HEK293T (cell line): ENCODE results near the gene RPS21.

Experiments
- ARNT ChIP-seq: fragments of 450-650 bp; IDR thresholded peaks from 2 replicates; pipeline ENCODE4 v1.6.1; 2017; ENCODE audit warnings: mild to moderate bottlenecking
- BHLHE40 ChIP-seq: fragments of 450-650 bp; IDR thresholded peaks from 2 replicates; pipeline ENCODE4 v1.6.1; 2016; ENCODE audit warnings: mild to moderate bottlenecking, moderate library complexity, borderline replicate concordance
- ELF4 ChIP-seq: fragments of 450-650 bp; IDR thresholded peaks from 2 replicates; pipeline ENCODE4 v1.6.1; 2017; ENCODE audit warnings: antibody characterized with exemption
- FOXA1 ChIP-seq: fragments of 450-650 bp; IDR thresholded peaks from 2 replicates; pipeline ENCODE4 v1.6.1; 2016; ENCODE audit warnings: mild to moderate bottlenecking
- FOXK2 ChIP-seq: fragments of 450-650 bp; IDR thresholded peaks from 2 replicates; pipeline ENCODE4 v1.6.1; 2016; ENCODE audit warnings: mild to moderate bottlenecking
- L3MBTL2 ChIP-seq: fragments of 450-650 bp; conservative IDR thresholded peaks from 2 replicates; pipeline ENCODE4 v1.6.1; 2016; ENCODE audit warnings: mild to moderate bottlenecking
- SUZ12 ChIP-seq: fragments of 450-650 bp; IDR thresholded peaks from 2 replicates; pipeline ENCODE4 v1.6.1; 2016; ENCODE audit warnings: mild to moderate bottlenecking
- TARDBP ChIP-seq: fragments of 450-650 bp; IDR thresholded peaks from 2 replicates; pipeline ENCODE4 v1.6.1; 2016
- ZNF384 ChIP-seq: fragments of 450-650 bp; IDR thresholded peaks from 2 replicates; pipeline ENCODE4 v1.6.1; 2016
- TF ChIP-seq, protein P1 (sequence below): fragments of 450-650 bp; IDR thresholded peaks from 2 replicates; pipeline ENCODE4 v1.6.1; 2016

DNA sequence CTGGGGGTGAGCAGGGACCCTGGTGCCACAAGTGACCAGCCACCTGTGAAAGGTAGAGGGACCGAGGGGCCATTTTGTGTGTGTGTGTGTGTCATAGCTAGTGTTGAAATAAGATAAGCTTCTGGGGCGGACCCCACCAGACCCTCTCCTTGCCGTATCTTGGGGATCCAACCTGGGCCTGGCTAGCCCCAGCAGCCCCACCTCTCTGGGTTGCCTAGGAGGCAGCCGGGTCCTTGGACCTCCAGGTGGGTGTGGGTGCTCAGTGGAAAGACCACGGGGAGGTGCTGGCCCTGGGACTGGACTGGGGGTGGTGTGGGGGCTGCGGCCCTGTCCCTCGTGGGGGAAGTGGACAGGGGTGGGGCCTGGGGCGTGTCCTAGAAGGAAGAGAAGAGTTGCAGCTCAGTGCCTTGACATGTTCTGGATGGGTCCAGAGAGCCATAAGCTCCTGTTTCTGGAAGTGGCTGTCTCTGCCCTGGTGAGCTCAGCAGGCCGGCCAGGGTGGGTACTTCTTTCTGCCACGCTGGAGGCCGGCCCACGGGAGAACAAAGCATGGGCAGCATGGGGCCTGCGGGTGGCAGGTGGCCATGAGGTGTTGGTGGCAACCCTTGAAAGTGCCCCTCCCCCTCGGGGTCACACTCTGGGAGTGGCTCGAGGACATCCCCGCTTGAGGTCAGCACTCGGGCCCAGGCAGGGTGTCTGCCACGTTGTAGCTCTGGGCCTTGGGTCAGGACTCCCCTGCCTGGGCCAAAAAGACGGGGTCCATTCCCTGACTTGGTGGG, 32.0 kb downstream of the RPS21 start:
- TF ChIP-seq FOXA1, result no peak
- no peak for TF ChIP-seq SUZ12
- TF ChIP-seq BHLHE40, result no peak
- no peak for TF ChIP-seq L3MBTL2
- TF ChIP-seq ZNF384, result no peak
- TF ChIP-seq TARDBP, result no peak
- no peak for TF ChIP-seq ARNT
- no peak for TF ChIP-seq ELF4
- TF ChIP-seq, protein P1, sequence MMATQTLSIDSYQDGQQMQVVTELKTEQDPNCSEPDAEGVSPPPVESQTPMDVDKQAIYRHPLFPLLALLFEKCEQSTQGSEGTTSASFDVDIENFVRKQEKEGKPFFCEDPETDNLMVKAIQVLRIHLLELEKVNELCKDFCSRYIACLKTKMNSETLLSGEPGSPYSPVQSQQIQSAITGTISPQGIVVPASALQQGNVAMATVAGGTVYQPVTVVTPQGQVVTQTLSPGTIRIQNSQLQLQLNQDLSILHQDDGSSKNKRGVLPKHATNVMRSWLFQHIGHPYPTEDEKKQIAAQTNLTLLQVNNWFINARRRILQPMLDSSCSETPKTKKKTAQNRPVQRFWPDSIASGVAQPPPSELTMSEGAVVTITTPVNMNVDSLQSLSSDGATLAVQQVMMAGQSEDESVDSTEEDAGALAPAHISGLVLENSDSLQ, result no peak
- no peak for TF ChIP-seq FOXK2
